ENCODE measurements around the gene SEC24B. TPM values are rescaled to one million over a fixed set of nuclear protein-coding genes. Genes with fewer than 3 reads are reported as not detected.

The SEC24B gene
- total RNA-seq, 2 donors from 2014 or later = 27.2 to 39.1 TPM

DNA sequence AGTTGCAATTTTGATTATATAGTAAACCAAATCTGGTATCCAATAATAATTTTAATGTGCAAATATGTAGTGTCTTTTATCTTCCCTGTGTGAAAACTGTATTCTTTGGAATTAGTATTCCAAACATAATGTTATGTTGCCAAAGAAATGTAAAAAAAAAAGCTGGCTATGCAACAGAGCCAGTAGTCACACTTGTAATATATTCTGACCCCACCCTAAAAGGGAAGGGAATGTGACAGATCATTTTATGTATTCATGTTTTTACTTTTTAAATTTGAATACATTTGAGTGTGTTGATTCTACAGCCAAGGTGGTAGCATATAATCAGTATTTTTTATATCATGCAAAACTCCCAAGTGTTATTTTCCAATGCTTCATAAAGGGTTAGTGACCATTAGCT lies 98.6 kb downstream of the SEC24B start:
- H3K27me3 ChIP-seq (replicated peaks; ENCODE audit: insufficient read depth) = no peaks in the 10 kb centered on the region
- TF ChIP-seq, protein P1, sequence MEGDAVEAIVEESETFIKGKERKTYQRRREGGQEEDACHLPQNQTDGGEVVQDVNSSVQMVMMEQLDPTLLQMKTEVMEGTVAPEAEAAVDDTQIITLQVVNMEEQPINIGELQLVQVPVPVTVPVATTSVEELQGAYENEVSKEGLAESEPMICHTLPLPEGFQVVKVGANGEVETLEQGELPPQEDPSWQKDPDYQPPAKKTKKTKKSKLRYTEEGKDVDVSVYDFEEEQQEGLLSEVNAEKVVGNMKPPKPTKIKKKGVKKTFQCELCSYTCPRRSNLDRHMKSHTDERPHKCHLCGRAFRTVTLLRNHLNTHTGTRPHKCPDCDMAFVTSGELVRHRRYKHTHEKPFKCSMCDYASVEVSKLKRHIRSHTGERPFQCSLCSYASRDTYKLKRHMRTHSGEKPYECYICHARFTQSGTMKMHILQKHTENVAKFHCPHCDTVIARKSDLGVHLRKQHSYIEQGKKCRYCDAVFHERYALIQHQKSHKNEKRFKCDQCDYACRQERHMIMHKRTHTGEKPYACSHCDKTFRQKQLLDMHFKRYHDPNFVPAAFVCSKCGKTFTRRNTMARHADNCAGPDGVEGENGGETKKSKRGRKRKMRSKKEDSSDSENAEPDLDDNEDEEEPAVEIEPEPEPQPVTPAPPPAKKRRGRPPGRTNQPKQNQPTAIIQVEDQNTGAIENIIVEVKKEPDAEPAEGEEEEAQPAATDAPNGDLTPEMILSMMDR (IDR thresholded peaks at IDR 0.05) = no peak
- no peak overlapping the region for H3K27ac ChIP-seq
- DNase-seq (ENCODE audit: low spot score) (no peak), ATAC-seq (ENCODE audit: insufficient number of reproducible peaks, low FRiP score, low read depth) (no peak)
- no peaks in the 10 kb centered on the region for H3K9me3 ChIP-seq
- no peak overlapping the region for H3K4me3 ChIP-seq
- H3K4me1 ChIP-seq (ENCODE audit: control insufficient read depth in 1 of 2, low read depth in 2 of 2) = no peaks in the 10 kb centered on the region
- H3K36me3 ChIP-seq = peaks cover 56% of the 10 kb centered on the region

DNA sequence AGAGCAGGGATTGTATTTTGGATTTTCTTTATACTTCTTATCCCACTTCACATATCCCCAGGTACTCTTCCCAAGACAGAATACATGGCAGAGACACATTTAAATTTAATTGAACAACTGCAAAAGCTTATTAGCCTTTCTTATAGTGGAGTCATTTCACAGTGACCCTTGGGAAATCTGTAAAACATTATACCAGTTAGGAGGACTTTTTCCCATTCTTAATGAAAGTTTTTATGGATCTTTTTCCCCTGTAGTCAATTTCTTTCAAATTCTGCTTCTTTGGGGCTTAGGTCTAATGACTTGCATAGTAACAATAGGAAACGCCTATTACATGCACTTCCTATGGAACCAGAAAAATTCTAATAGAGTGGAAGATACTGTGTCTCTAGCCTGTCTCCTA lies 111.8 kb downstream of the SEC24B start:
- TF ChIP-seq, protein P1 (IDR thresholded peaks at IDR 0.05) = no peak
- Histone ChIP-seq H3K4me1 (ENCODE audit: control insufficient read depth in 1 of 2, low read depth in 2 of 2) (peaks cover 0 to 3% of the 10 kb centered on the region in 2 donors), H3K9me3 (no peaks in the 10 kb centered on the region), H3K27ac (no peak overlapping the region), H3K4me3 (no peak overlapping the region), H3K27me3 (replicated peaks; ENCODE audit: insufficient read depth) (no peaks in the 10 kb centered on the region), H3K36me3 (peaks cover 15% of the 10 kb centered on the region)
- no peak for DNase-seq (ENCODE audit: low spot score)
- ATAC-seq (ENCODE audit: insufficient number of reproducible peaks, low FRiP score, low read depth) = no peak

- Histone ChIP-seq H3K9me3 (no peaks in the 10 kb centered on the region), H3K4me3 (no peak overlapping the region), H3K27ac (no peak overlapping the region), H3K27me3 (replicated peaks; ENCODE audit: insufficient read depth) (no peaks in the 10 kb centered on the region), H3K36me3 (peaks cover 6% of the 10 kb centered on the region), H3K4me1 (ENCODE audit: control insufficient read depth in 1 of 2, low read depth in 2 of 2) (peaks cover 0 to 3% of the 10 kb centered on the region in 2 donors)
- TF ChIP-seq, protein P1 (IDR thresholded peaks at IDR 0.05) = no peak
- ATAC-seq (ENCODE audit: insufficient number of reproducible peaks, low FRiP score, low read depth) = no peak
- no peak for DNase-seq (ENCODE audit: low spot score)
These were observed 113.8 kb downstream of the SEC24B start for GRCh38 chr4:109547394-109547793.

- ATAC-seq (ENCODE audit: insufficient number of reproducible peaks, low FRiP score, low read depth) = no peak
These were observed 115.0 kb downstream of the SEC24B start for GRCh38 chr4:109548655-109549054.

DNA sequence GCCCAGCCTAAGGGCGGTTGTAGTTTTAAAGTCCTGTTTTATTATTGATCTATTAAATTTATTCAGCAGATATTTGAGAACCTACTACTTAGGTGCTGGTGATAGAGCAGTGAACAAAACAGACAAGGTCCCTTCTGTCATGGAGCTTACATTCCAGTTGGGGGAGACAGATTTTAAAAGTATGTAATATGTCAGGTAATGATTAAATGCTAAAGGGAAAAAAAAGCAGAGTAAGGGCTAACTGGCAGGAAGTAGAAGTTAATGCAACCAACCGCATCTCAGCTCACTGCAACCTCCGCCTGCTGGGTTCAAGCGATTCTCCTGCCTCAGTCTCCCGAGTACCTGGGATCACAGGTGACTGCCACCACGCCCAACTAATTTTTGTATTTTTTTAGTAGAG lies 118.6 kb downstream of the SEC24B start:
- TF ChIP-seq, protein P1 (IDR thresholded peaks at IDR 0.05) = no peak
- H3K9me3 ChIP-seq = no peaks in the 10 kb centered on the region
- ATAC-seq (ENCODE audit: insufficient number of reproducible peaks, low FRiP score, low read depth) = no peak
- H3K36me3 ChIP-seq = no peaks in the 10 kb centered on the region
- no peak overlapping the region for H3K4me3 ChIP-seq
- DNase-seq (ENCODE audit: low spot score) = no peak
- H3K27me3 ChIP-seq (replicated peaks; ENCODE audit: insufficient read depth) = no peaks in the 10 kb centered on the region
- peaks cover 0 to 3% of the 10 kb centered on the region in 2 donors for H3K4me1 ChIP-seq (ENCODE audit: control insufficient read depth in 1 of 2, low read depth in 2 of 2)
- H3K27ac ChIP-seq = no peak overlapping the region

More at GRCh38 chr4:109548655-109549054, 115.0 kb downstream of the SEC24B start:
- Histone ChIP-seq H3K27me3 (replicated peaks; ENCODE audit: insufficient read depth) (no peaks in the 10 kb centered on the region), H3K27ac (no peak overlapping the region), H3K4me1 (ENCODE audit: control insufficient read depth in 1 of 2, low read depth in 2 of 2) (peaks cover 0 to 3% of the 10 kb centered on the region in 2 donors), H3K36me3 (peaks cover 3% of the 10 kb centered on the region), H3K9me3 (no peaks in the 10 kb centered on the region), H3K4me3 (no peak overlapping the region)
- DNase-seq (ENCODE audit: low spot score) = no peak
- TF ChIP-seq, protein P1 (IDR thresholded peaks at IDR 0.05) = no peak

All from thoracic aorta (tissue), 2 donors.